Measurements from ENCODE around the gene ACOT12.

- TF ChIP-seq CTCF (IDR thresholded peaks at IDR 0.05) (no peak), POLR2A (IDR thresholded peaks at IDR 0.05) (no peak)
Observed at GRCh38 chr5:81418606-81419005, 24.7 kb upstream of the ACOT12 start.

All from right lobe of liver (tissue), 4 donors.